GM12873 (cell line): ENCODE results near the gene SMU1.

ENCODE experiments used
- CTCF ChIP-seq: IDR thresholded peaks from 2 replicates; pipeline ENCODE4 v1.5.1; 2012; ENCODE audit warnings: low read depth, mild to moderate bottlenecking, moderate library complexity, low read length, control low read depth; ENCODE audit not compliant: insufficient read depth; ENCODE audit errors: missing control alignments

Gene SMU1

GRCh38 chr9:33065157-33066076, 11.1 kb downstream of the SMU1 start:
- TF ChIP-seq CTCF: no peak

- no peak for TF ChIP-seq CTCF
Observed at GRCh38 chr9:33051144-33051543, 25.3 kb downstream of the SMU1 start.

- no peak for TF ChIP-seq CTCF
Observed at GRCh38 chr9:33049680-33050361, 26.7 kb downstream of the SMU1 start.

GRCh38 chr9:33048054-33048465, 28.4 kb downstream of the SMU1 start:
- no peak for TF ChIP-seq CTCF

GRCh38 chr9:33046061-33046460, 30.4 kb downstream of the SMU1 start:
- TF ChIP-seq CTCF: no peak

GRCh38 chr9:33044677-33045282, 31.7 kb downstream of the SMU1 start:
- no peak for TF ChIP-seq CTCF

- no peak for TF ChIP-seq CTCF
Observed at GRCh38 chr9:33044162-33044673, 32.3 kb downstream of the SMU1 start.
